GM13977 (cell line): ENCODE results near the gene SPATA20.
A peak's percentile ranks its signal among the peaks of the same experiment; 100 is the strongest.

Experiments used
- DNase-seq: peaks from one replicate; pipeline ENCODE4 v3.0.0; 2012; ENCODE audit warnings: low spot score
- in situ Hi-C: fragments of 300-500 bp; cut with MboI; formaldehyde crosslinking; loops from one replicate; pipeline ENCODE4 v1.12.0; 2022; ENCODE audit warnings: low sequenced_read_pairs, low pct_unique_long_range_greater_than_20kb, mixed read lengths, inconsistent platforms; ENCODE audit not compliant: unreplicated experiment
- TF ChIP-seq, protein P1 (sequence below): IDR thresholded peaks from 2 replicates; pipeline ENCODE4 v1.5.1; 2012; ENCODE audit warnings: mild to moderate bottlenecking, control low read depth; ENCODE audit not compliant: insufficient read depth; ENCODE audit errors: extremely low read depth, missing control alignments

The SPATA20 gene

GRCh38 chr17:50505591-50506130 lies 41.3 kb upstream of the SPATA20 start:
- DNase-seq: no peak
- TF ChIP-seq, protein P1, sequence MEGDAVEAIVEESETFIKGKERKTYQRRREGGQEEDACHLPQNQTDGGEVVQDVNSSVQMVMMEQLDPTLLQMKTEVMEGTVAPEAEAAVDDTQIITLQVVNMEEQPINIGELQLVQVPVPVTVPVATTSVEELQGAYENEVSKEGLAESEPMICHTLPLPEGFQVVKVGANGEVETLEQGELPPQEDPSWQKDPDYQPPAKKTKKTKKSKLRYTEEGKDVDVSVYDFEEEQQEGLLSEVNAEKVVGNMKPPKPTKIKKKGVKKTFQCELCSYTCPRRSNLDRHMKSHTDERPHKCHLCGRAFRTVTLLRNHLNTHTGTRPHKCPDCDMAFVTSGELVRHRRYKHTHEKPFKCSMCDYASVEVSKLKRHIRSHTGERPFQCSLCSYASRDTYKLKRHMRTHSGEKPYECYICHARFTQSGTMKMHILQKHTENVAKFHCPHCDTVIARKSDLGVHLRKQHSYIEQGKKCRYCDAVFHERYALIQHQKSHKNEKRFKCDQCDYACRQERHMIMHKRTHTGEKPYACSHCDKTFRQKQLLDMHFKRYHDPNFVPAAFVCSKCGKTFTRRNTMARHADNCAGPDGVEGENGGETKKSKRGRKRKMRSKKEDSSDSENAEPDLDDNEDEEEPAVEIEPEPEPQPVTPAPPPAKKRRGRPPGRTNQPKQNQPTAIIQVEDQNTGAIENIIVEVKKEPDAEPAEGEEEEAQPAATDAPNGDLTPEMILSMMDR: no peak
- in situ Hi-C loops: no loop called here

- TF ChIP-seq, protein P1: no peak
- no peak for DNase-seq
- in situ Hi-C loops: no loop called here
Observed at GRCh38 chr17:50506298-50506697, 40.7 kb upstream of the SPATA20 start.

DNA sequence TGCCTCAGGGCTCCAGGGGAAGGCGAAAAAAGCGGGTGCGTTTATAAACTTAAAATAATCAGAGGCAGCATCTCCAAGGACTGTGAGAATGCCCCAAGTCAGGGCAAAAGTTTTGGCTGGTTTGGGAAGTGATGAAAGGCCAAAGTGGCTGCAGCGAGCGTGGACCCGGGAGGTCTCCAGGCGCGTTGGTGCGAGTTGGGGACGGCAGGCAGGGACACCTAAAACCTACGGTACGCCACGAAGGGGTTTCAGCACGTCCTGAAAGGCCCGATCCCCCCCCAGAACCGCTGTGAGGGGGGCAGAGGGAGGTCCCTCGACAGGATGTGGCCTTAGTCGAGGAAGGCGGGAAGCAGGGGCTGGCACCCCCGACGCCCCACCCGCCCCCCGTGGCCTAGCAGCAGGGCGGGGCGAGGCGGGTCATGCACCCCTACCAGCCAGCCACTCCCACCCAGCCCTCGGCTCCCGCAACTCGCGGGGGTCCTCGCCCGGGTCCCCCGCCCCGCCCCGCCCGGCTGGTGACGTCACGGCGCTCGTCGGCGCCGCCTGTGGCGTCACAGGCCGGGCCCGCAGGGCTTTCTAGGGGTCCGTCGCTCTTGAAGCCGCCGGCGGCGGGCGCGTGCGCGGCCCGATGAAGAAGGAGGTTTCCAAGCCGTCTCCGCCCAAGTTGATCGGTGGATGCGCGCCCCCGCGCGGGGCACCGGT lies 39.0 kb upstream of the SPATA20 start, which contains the start of gene MYCBPAP:
MYCBPAP (plus strand) TSS at position 569 of the 702 bp plus-strand sequence. CDS start 236 bp downstream, outside the sequence.
- TF ChIP-seq, protein P1: no peak
- in situ Hi-C loops: no loop called here
- peak; percentile 93 for DNase-seq

DNA sequence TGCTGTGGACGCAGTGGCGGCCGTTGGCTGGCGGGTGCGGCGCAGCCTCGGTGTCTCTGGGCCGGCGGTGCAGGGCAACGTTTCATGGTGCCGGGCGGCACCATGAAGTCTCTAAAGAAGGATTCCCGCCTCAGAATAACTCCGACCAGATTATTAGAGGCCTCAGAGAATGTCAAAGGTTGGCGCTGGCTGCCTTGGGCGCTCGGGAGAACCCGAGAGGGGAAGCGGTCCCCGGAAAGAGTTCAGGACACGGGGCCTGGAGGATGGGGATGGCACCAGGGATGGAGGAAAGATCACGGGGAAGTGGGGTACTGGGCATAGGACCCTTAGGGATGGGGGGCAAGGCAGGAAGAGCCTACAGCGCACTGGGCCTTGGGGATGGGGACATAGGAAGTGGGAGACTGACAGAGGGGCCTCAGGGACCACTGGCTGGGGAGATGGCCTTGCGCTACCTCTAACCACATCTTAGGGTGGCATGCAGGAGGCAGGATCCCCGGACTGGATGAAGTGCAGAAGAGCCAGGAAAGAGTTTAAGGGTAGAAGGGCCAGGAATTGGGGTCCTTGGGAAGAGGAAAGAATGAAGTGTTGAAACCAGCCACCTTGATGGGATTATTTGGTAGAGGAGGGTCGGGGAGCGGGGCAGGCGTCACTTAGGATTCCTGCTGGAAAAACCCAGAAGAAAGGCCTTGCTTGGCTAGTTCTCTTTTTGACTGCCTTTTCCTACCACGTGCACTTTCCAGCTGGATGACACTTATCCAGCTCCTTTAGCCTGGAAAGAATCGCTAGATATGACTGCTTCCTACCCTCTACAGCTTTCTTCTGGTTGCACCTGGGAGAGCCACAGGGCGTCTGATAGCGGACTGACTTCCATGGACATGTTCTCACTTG lies 38.2 kb upstream of the SPATA20 start:
- TF ChIP-seq, protein P1: peak; percentile 35
- no peak for DNase-seq
- in situ Hi-C loops: no loop called here

DNA sequence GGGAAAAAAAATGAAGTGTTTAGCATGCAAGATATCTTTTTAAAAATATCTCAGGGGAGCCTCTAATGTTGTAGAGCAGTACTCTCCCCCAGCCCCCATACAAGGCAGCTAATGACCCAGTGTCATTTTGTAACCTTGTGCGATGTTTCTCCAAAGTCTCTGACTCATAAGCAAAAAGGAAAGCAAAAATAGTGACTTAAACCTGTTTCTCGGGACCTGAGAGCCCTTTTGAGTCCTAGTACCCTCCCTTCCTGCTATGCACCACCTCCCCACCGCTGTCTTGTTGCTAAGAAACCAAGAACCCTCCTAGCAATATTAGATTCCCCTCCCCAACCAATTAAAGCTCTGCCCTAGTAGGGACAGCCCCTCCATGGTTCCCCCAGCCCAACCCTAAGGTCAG lies 35.9 kb upstream of the SPATA20 start:
- DNase-seq: peak; percentile 90
- in situ Hi-C loops: no loop called here
- TF ChIP-seq, protein P1: no peak

- no peak for DNase-seq
- in situ Hi-C loops: no loop called here
- TF ChIP-seq, protein P1: no peak
Observed at GRCh38 chr17:50513495-50513894, 33.5 kb upstream of the SPATA20 start.
